Tibial nerve (tissue), 4 donors: ENCODE data around the gene OTX1. TPM values are rescaled to one million over a fixed set of nuclear protein-coding genes. Genes with fewer than 3 reads are reported as not detected.

ENCODE experiments used
- DNase-seq, 2 donors: peaks; one replicate each; pipeline ENCODE4 v3.0.0-alpha.2; 2019; ENCODE audit warnings: low spot score in 2 of 2
- H3K27ac ChIP-seq, 4 donors: fragments of 200-600 bp; sonication (generic) in 3 of 4; one replicate each; pipeline ENCODE4 v1.5.1; 2017 to 2019; ENCODE audit warnings: mild to moderate bottlenecking in 1 of 4
- H3K27me3 ChIP-seq, 2 donors: fragments of 200-600 bp; sonication (generic) in 1 of 2; one replicate each; pipeline versions ENCODE4 v1.5.1 to v1.6.0; 2017 to 2019
- H3K36me3 ChIP-seq, 3 donors: fragments of 200-600 bp; sonication (generic); one replicate each; pipeline ENCODE4 v1.5.1; 2018 to 2019
- H3K4me1 ChIP-seq, 4 donors: fragments of 200-600 bp; sonication (generic) in 3 of 4; one replicate each; pipeline ENCODE4 v1.5.1; 2017 to 2019
- H3K4me3 ChIP-seq, 4 donors: fragments of 200-600 bp; sonication (generic) in 3 of 4; one replicate each; pipeline ENCODE4 v1.5.1; 2017 to 2019; ENCODE audit warnings: mild to moderate bottlenecking in 1 of 4, moderate library complexity in 1 of 4
- H3K9me3 ChIP-seq, 4 donors: fragments of 200-600 bp; sonication (generic) in 3 of 4; one replicate each; pipeline ENCODE4 v1.5.1; 2017 to 2019
- EP300 ChIP-seq, 2 donors: sonication (generic); formaldehyde crosslinking; IDR thresholded peaks; one replicate each; pipeline ENCODE4 v1.6.1; 2017; ENCODE audit warnings: antibody characterized with exemption in 2 of 2, mild to moderate bottlenecking in 1 of 2
- POLR2A ChIP-seq, 2 donors: fragments of 450-650 bp; IDR thresholded peaks; one replicate each; pipeline ENCODE4 v1.6.1; 2017; ENCODE audit warnings: antibody characterized with exemption in 2 of 2, mild to moderate bottlenecking in 2 of 2, moderate library complexity in 2 of 2
- WGBS, 2 donors: methylation state at CpG; one replicate each; pipeline ENCODE4 v1.1.5; 2018; 5-methylcytosine and 5-hydroxymethylcytosine counted together
- total RNA-seq, 4 donors: library from RNA; depleted of rRNA; stranded (reverse); fragments of >200 nt; gene quantifications; one replicate each; pipeline ENCODE4 v1.1.0, GENCODE V29; 2016
- TF ChIP-seq, protein P1 (sequence below), 5 experiments: fragments of 200-600 bp in 3 of 5; fragments of 450-650 bp in 2 of 5; sonication (generic) in 3 of 5; IDR thresholded peaks; one replicate each; pipeline ENCODE4 v1.5.1; 2016 to 2019; ENCODE audit warnings: antibody characterized with exemption in 5 of 5, mild to moderate bottlenecking in 3 of 5, moderate library complexity in 2 of 5

The OTX1 gene
- total RNA-seq, result not detected

DNA sequence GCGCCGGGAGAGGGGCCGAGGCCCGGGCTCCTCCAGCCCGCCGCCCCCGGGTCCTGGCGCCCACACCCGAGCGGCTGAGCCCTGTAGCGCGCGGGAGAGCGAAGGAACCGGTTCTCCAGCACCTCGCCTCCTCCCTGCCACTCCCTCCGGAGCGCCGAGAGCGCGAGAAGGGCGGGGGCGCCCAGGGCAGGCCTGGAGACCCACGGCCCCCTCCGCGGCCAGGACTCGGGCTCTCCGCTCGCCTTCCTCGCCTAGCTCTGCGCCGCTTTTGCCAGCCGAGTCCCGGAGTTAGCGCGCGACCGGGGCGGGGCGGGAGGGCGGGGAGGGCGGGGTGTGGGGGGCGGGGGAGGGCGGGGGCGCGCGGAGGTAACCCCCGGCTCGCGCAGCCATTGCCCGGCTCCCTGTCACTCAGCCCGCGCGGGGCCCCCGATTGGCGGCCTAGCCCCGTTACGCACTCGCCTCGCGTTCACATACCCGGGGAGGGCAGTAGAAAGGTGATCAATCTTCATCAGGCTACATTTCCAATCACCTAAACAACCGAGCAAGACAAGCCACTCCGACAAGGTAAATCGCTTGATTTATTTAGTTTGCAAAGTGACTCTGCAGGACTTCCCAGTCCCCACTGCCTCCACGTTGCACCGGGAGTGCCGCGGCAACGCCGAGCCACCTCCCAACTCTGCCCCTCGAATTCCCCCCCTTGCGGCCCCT lies at the start of gene OTX1:
OTX1 (plus strand) TSS at position 497 of the 708 bp plus-strand sequence. CDS start 2,161 bp downstream, outside the sequence.
- no peak for TF ChIP-seq POLR2A (IDR thresholded peaks at IDR 0.05)
- TF ChIP-seq EP300 (IDR thresholded peaks at IDR 0.05), result no peak
- TF ChIP-seq, protein P1, sequence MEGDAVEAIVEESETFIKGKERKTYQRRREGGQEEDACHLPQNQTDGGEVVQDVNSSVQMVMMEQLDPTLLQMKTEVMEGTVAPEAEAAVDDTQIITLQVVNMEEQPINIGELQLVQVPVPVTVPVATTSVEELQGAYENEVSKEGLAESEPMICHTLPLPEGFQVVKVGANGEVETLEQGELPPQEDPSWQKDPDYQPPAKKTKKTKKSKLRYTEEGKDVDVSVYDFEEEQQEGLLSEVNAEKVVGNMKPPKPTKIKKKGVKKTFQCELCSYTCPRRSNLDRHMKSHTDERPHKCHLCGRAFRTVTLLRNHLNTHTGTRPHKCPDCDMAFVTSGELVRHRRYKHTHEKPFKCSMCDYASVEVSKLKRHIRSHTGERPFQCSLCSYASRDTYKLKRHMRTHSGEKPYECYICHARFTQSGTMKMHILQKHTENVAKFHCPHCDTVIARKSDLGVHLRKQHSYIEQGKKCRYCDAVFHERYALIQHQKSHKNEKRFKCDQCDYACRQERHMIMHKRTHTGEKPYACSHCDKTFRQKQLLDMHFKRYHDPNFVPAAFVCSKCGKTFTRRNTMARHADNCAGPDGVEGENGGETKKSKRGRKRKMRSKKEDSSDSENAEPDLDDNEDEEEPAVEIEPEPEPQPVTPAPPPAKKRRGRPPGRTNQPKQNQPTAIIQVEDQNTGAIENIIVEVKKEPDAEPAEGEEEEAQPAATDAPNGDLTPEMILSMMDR (IDR thresholded peaks at IDR 0.05), result no peak
- Histone ChIP-seq H3K9me3 (peaks cover 0 to 35% (median 0%) of the 10 kb centered on the region in 4 donors), H3K27ac (no peak within 1 kb of the TSS), H3K4me1 (peaks cover 0 to 60% (median 38%) of the 10 kb centered on the region in 4 donors), H3K4me3 (peak within 1 kb of the TSS; percentile 34 to 64 (median 46)), H3K27me3 (peaks cover 0 to 94% of the 10 kb centered on the region in 2 donors), H3K36me3 (peaks cover 0 to 29% (median 0%) of the 10 kb centered on the region in 3 donors)
- 0 to 1% methylated on average over 10 to 71 of the region's 73 CpGs for WGBS, 2 donors
- DNase-seq, result no peak

DNA sequence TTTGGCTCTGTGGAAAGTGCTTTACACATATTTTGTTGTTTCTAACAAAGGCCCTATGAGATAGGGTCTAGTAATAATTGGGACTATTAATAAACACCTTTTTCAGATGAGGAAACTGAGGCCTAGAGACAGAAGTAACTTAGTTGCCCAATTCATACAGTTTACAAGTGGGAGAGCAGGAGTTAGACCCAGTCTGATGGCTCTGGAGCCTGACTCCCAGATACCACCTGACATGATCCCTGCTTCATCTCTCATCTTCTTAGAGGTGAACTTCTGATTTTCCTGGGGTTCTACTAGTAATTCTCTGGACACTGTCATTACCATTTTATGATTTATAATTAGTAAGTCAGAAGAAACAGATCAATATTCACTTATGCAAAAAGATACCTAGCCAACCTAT lies 49.1 kb upstream of the OTX1 start:
- Histone ChIP-seq H3K27me3 (no peaks in the 10 kb centered on the region), H3K36me3 (peaks cover 0 to 60% (median 0%) of the 10 kb centered on the region in 3 donors), H3K4me3 (no peak overlapping the region), H3K27ac (no peak overlapping the region), H3K9me3 (no peaks in the 10 kb centered on the region), H3K4me1 (peaks cover 0 to 9% (median 4%) of the 10 kb centered on the region in 4 donors)
- no peak for DNase-seq
- TF ChIP-seq POLR2A (IDR thresholded peaks at IDR 0.05) (no peak), EP300 (IDR thresholded peaks at IDR 0.05) (no peak)
- TF ChIP-seq, protein P1 (IDR thresholded peaks at IDR 0.05), result no peak

DNA sequence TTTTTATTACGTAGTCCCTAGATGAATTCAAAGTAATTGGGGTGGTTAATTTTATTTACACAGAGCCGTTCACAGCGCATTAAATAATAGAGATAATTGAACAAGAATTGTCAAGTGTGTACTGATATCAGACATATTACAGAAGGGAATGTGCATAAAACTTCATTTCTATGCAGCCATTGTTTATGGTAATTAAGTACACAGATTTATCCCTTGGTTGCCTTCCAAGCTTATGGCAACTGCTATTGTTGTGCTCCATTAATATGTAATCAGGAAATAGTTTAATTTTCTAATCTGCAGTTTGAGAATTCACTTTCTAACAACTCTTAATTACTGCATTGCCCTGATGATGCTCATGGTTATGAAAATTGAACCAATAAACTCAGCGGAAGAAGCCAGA lies 47.3 kb upstream of the OTX1 start:
- TF ChIP-seq, protein P1 (IDR thresholded peaks at IDR 0.05), result no peak
- TF ChIP-seq EP300 (IDR thresholded peaks at IDR 0.05) (no peak), POLR2A (IDR thresholded peaks at IDR 0.05) (no peak)

DNA sequence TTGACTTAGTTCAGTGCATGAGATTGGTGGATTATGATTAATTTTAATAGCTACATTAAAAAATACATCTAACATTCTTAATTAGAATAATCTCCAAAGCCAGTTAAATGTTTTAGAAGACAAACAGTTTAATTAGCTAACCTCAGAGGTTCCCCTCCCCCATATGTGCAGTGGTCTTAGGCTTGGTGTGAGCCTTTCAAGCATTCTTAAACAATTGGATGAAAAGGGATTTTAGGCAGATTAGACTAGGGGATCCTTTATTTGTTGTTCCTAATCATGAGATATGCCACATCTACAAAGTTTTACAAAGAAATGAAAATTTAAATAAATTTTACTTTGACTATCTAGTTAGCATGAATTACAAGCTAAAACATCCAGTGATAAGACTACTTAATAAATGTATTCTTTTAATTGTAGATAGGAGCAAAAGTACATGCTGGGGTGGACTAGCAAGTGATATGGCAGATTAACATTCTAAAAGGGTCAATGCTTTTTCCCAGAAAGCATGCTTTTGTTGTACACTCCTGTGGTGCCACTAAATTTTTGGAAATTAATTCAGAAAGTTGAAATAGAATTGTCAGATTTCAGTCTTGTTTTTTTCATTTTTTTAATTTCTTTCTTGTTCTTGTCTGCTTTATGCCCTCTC lies 42.7 kb upstream of the OTX1 start:
- Histone ChIP-seq H3K27me3 (no peaks in the 10 kb centered on the region), H3K27ac (no peak overlapping the region), H3K36me3 (peaks cover 0 to 27% (median 0%) of the 10 kb centered on the region in 3 donors), H3K4me3 (no peak overlapping the region), H3K9me3 (no peaks in the 10 kb centered on the region), H3K4me1 (peaks cover 0 to 6% (median 0%) of the 10 kb centered on the region in 4 donors)
- no peak for TF ChIP-seq EP300 (IDR thresholded peaks at IDR 0.05)
- TF ChIP-seq, protein P1 (IDR thresholded peaks at IDR 0.05), result no peak
- DNase-seq, result no peak

More for the DNA sequence above, 47.3 kb upstream of the OTX1 start:
- Histone ChIP-seq H3K4me3 (no peak overlapping the region), H3K9me3 (no peaks in the 10 kb centered on the region), H3K36me3 (peaks cover 0 to 47% (median 0%) of the 10 kb centered on the region in 3 donors), H3K27ac (no peak overlapping the region), H3K27me3 (no peaks in the 10 kb centered on the region), H3K4me1 (peaks cover 0 to 12% (median 4%) of the 10 kb centered on the region in 4 donors)
- DNase-seq, result no peak
- WGBS, 2 donors, result 62 to 69% methylated on average over 4 of the region's 4 CpGs

DNA sequence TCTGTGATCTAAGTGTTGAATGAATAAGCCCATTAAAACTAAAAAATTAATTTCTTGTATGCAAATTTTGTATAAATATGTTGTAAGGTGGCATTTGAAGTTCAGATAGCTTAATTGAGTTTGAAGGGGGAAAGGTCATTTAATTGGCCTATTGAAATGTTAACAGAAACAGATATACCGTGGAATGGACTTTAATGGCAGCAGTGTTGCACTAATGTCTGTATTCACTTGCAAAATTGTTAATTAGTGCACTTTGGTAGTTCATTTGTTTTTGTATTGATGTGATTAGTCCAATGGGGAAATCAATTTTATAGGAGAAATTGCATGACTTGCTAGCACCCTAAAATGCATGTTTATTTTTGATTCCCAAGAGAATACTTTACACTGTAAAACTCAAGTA lies 41.8 kb upstream of the OTX1 start:
- Histone ChIP-seq H3K4me3 (no peak overlapping the region), H3K36me3 (peaks cover 0 to 31% (median 0%) of the 10 kb centered on the region in 3 donors), H3K27ac (no peak overlapping the region), H3K9me3 (no peaks in the 10 kb centered on the region), H3K27me3 (no peaks in the 10 kb centered on the region), H3K4me1 (peaks cover 0 to 6% (median 0%) of the 10 kb centered on the region in 4 donors)
- DNase-seq, result no peak
- WGBS, 2 donors, result 71 to 83% methylated on average over 1 of the region's 1 CpG
- TF ChIP-seq, protein P1 (IDR thresholded peaks at IDR 0.05), result no peak
